ENCODE results near the gene ATM.

Gene ATM, protein sequence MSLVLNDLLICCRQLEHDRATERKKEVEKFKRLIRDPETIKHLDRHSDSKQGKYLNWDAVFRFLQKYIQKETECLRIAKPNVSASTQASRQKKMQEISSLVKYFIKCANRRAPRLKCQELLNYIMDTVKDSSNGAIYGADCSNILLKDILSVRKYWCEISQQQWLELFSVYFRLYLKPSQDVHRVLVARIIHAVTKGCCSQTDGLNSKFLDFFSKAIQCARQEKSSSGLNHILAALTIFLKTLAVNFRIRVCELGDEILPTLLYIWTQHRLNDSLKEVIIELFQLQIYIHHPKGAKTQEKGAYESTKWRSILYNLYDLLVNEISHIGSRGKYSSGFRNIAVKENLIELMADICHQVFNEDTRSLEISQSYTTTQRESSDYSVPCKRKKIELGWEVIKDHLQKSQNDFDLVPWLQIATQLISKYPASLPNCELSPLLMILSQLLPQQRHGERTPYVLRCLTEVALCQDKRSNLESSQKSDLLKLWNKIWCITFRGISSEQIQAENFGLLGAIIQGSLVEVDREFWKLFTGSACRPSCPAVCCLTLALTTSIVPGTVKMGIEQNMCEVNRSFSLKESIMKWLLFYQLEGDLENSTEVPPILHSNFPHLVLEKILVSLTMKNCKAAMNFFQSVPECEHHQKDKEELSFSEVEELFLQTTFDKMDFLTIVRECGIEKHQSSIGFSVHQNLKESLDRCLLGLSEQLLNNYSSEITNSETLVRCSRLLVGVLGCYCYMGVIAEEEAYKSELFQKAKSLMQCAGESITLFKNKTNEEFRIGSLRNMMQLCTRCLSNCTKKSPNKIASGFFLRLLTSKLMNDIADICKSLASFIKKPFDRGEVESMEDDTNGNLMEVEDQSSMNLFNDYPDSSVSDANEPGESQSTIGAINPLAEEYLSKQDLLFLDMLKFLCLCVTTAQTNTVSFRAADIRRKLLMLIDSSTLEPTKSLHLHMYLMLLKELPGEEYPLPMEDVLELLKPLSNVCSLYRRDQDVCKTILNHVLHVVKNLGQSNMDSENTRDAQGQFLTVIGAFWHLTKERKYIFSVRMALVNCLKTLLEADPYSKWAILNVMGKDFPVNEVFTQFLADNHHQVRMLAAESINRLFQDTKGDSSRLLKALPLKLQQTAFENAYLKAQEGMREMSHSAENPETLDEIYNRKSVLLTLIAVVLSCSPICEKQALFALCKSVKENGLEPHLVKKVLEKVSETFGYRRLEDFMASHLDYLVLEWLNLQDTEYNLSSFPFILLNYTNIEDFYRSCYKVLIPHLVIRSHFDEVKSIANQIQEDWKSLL (N-terminal part only)

DNA sequence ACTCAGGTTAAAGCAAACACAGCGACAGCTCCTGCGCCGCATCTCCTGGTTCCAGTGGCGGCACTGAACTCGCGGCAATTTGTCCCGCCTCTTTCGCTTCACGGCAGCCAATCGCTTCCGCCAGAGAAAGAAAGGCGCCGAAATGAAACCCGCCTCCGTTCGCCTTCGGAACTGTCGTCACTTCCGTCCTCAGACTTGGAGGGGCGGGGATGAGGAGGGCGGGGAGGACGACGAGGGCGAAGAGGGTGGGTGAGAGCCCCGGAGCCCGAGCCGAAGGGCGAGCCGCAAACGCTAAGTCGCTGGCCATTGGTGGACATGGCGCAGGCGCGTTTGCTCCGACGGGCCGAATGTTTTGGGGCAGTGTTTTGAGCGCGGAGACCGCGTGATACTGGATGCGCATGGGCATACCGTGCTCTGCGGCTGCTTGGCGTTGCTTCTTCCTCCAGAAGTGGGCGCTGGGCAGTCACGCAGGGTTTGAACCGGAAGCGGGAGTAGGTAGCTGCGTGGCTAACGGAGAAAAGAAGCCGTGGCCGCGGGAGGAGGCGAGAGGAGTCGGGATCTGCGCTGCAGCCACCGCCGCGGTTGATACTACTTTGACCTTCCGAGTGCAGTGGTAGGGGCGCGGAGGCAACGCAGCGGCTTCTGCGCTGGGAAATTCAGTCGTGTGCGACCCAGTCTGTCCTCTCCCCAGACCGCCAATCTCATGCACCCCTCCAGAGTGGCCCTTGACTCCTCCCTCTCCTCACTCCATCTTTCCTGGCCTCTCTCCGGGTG lies at the start of gene ATM, which contains the start of gene NPAT:
Gene ATM (plus strand): TSS at position 494 of the 774 bp plus-strand sequence. CDS start 4,558 bp downstream, outside the sequence.
Gene NPAT (minus strand): TSS at position 65 of the 774 bp plus-strand sequence. CDS start 102 bp downstream, outside the sequence.
- Histone ChIP-seq H3K27me3 (no peaks in the 10 kb centered on the region), H3K4me3 (peak within 1 kb of the TSS; percentile 72 to 82), H3K27ac (peak within 1 kb of the TSS; percentile 90 to 94), H3K4me1 (peaks cover 3 to 44% (median 12%) of the 10 kb centered on the region in 4 donors), H3K9me3 (no peaks in the 10 kb centered on the region), H3K36me3 (peaks cover 0 to 2% (median under 1%) of the 10 kb centered on the region in 3 donors)
- peak; percentile 99 to 100 for DNase-seq
- TF ChIP-seq, protein P1, sequence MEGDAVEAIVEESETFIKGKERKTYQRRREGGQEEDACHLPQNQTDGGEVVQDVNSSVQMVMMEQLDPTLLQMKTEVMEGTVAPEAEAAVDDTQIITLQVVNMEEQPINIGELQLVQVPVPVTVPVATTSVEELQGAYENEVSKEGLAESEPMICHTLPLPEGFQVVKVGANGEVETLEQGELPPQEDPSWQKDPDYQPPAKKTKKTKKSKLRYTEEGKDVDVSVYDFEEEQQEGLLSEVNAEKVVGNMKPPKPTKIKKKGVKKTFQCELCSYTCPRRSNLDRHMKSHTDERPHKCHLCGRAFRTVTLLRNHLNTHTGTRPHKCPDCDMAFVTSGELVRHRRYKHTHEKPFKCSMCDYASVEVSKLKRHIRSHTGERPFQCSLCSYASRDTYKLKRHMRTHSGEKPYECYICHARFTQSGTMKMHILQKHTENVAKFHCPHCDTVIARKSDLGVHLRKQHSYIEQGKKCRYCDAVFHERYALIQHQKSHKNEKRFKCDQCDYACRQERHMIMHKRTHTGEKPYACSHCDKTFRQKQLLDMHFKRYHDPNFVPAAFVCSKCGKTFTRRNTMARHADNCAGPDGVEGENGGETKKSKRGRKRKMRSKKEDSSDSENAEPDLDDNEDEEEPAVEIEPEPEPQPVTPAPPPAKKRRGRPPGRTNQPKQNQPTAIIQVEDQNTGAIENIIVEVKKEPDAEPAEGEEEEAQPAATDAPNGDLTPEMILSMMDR (IDR thresholded peaks at IDR 0.05): peak; percentile 42 to 72
- intact Hi-C loops (cut with DNase I; ENCODE audit: low total_unique reads): loop anchor here (5.0 to 10.0 kb wide), 3 partner anchors 100 to 442 kb away; partner anchors contain the start of genes ACAT1, CUL5 and DDX10

DNA sequence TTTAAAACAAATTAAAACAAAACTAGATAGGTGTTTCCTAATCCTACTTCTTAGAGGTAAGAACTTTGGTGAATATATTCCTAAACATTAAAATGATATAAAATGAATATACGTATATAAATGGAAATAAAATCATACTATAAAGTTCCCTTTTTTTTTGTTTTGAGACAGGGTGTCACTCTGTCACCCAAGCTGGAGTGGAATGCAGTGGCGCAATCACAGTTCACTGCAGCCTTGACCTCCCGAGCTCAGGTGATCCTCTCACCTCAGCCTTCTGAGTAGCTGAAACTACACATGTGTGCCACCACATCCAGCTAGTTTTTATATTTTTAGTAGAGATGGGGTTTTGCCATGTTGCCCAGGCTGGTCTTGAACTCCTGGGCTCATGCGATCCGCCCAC lies 45.3 kb upstream of the ATM start:
- H3K36me3 ChIP-seq: peaks cover 28 to 88% (median 60%) of the 10 kb centered on the region in 3 donors

DNA sequence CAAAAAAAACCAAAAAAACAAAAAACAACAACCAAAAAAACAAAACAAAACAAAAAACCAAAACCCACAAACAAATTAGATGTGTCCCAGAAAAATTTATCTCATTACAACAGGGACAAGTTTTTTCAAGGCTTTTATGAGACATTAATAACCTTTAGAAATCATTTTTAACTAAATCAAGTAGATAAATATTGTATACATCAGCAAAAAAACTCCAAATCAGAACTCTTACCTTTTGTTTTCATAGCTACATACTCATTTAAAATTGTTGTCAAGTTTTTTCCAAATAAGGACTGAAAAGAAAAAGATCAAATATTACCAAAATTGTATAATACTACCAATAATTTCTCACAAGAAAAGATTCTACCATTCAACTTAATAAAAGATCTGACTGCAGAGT lies 29.1 kb upstream of the ATM start:
- no peaks in the 10 kb centered on the region for H3K4me1 ChIP-seq
- DNase-seq: no peak
- TF ChIP-seq, protein P1 (IDR thresholded peaks at IDR 0.05): no peak
- H3K4me3 ChIP-seq: no peak overlapping the region
- no peaks in the 10 kb centered on the region for H3K27me3 ChIP-seq
- H3K27ac ChIP-seq: no peak overlapping the region
- intact Hi-C loops (cut with DNase I; ENCODE audit: low total_unique reads): no loop called here
- H3K36me3 ChIP-seq: peaks cover 20 to 66% (median 64%) of the 10 kb centered on the region in 3 donors
- no peaks in the 10 kb centered on the region for H3K9me3 ChIP-seq

More for the DNA sequence above, 45.3 kb upstream of the ATM start:
- no peak overlapping the region for H3K27ac ChIP-seq
- intact Hi-C loops (cut with DNase I; ENCODE audit: low total_unique reads): no loop called here
- no peaks in the 10 kb centered on the region for H3K4me1 ChIP-seq
- TF ChIP-seq, protein P1 (IDR thresholded peaks at IDR 0.05): no peak
- no peaks in the 10 kb centered on the region for H3K9me3 ChIP-seq
- H3K4me3 ChIP-seq: no peak overlapping the region
- H3K27me3 ChIP-seq: no peaks in the 10 kb centered on the region
- DNase-seq: no peak

DNA sequence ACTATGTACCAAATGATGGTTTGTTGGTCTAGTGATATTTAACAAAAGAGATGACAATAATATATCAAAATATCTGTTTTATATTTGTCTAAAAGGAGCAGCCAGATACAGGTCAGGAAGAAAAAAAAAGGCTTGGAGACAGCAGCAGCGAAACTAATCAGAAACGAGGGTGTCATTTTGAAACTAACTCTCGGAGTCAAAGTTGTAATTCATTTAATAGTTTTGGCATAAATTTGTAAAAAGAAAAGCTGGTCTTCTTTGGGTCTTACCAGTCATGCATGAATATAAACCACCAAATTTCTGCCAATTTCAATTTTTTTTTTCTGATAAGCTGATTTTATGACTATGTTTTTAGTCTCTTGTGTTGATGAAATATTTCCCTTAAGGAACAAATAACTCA lies 26.0 kb upstream of the ATM start:
- H3K27ac ChIP-seq: no peak overlapping the region

More for the DNA sequence above, 26.0 kb upstream of the ATM start:
- Histone ChIP-seq H3K4me3 (no peak overlapping the region), H3K9me3 (no peaks in the 10 kb centered on the region), H3K27me3 (no peaks in the 10 kb centered on the region), H3K36me3 (peaks cover 18 to 43% (median 37%) of the 10 kb centered on the region in 3 donors), H3K4me1 (peaks cover 0 to 12% (median 0%) of the 10 kb centered on the region in 4 donors)
- TF ChIP-seq, protein P1 (IDR thresholded peaks at IDR 0.05): no peak
- intact Hi-C loops (cut with DNase I; ENCODE audit: low total_unique reads): no loop called here
- no peak for DNase-seq
